H1 (cell line): ENCODE measurements around the gene SPOCK3. TPM values are rescaled to one million over a fixed set of nuclear protein-coding genes. Genes with fewer than 3 reads are reported as not detected.

Source experiments
- CTCF ChIA-PET: fragments of 300-600 bp; sonication (Branson Sonifier 250); formaldehyde crosslinking; loops from one replicate; lab custom pipeline; 2021; ENCODE audit not compliant: partially characterized antibody; lab: Charles Lee
- POLR2A ChIA-PET: fragments of 300-600 bp; sonication (Branson Sonifier 250); formaldehyde crosslinking; loops from one replicate; lab custom pipeline; 2021; ENCODE audit warnings: inconsistent platforms; ENCODE audit not compliant: partially characterized antibody; lab: Charles Lee
- DNase-seq, 2 experiments: peaks; one replicate each; pipeline versions ENCODE4 v3.0.0 to v3.0.0-alpha.2; 2010 to 2022; ENCODE audit warnings: low spot score in 2 of 2, low read depth in 1 of 2, mixed read lengths in 1 of 2
- FAIRE-seq: peaks from 2 replicates; lab custom pipeline; 2011; peaks lifted over from hg19 to GRCh38; lab: Jason Lieb, UNC
- H2AFZ ChIP-seq: 2 replicates; pipeline ENCODE4 v1.8.1; 2012; ENCODE audit warnings: low read length, inconsistent platforms
- H2AK5ac ChIP-seq: 2 replicates; pipeline ENCODE4 v1.6.1; 2013; ENCODE audit warnings: low read depth, low read length
- H2BK120ac ChIP-seq: replicated peaks from 2 replicates; pipeline ENCODE3; 2013; ENCODE audit warnings: low read depth, low read length, inconsistent platforms
- H2BK12ac ChIP-seq: 2 replicates; pipeline ENCODE4 v1.6.1; 2013; ENCODE audit warnings: low read depth, low read length
- H2BK15ac ChIP-seq: 2 replicates; pipeline ENCODE4 v1.6.1; 2013; ENCODE audit warnings: low read length
- H2BK20ac ChIP-seq: 2 replicates; pipeline ENCODE4 v1.6.1; 2013; ENCODE audit warnings: low read length
- H2BK5ac ChIP-seq: 2 replicates; pipeline ENCODE4 v1.6.1; 2013; ENCODE audit warnings: low read depth, low read length
- H3K14ac ChIP-seq: 2 replicates; pipeline ENCODE4 v1.6.1; 2013; ENCODE audit warnings: inconsistent platforms; ENCODE audit not compliant: insufficient read length
- H3K18ac ChIP-seq: 2 replicates; pipeline ENCODE4 v1.6.1; 2013; ENCODE audit warnings: low read length; ENCODE audit errors: extremely low read depth
- H3K23ac ChIP-seq: 2 replicates; pipeline ENCODE4 v1.6.1; 2013; ENCODE audit warnings: inconsistent platforms; ENCODE audit not compliant: insufficient read length
- H3K23me2 ChIP-seq: 2 replicates; pipeline ENCODE4 v1.6.1; 2013; ENCODE audit warnings: low read depth, low read length
- H3K27ac ChIP-seq: 2 replicates; pipeline ENCODE4 v1.6.1; 2011; ENCODE audit warnings: low read depth, low read length, inconsistent platforms
- H3K27me3 ChIP-seq, 4 experiments: replicated peaks in 1 of 4; 1 replicate in 1 of 4; 2 replicates in 3 of 4; pipeline versions ENCODE4 v1.6.1 to v1.8.1; 2011 to 2013; ENCODE audit warnings: low read length in 3 of 4, mild to moderate bottlenecking in 3 of 4, inconsistent platforms in 2 of 4, mixed read lengths in 2 of 4, moderate library complexity in 1 of 4; ENCODE audit not compliant: control insufficient read depth in 3 of 4, insufficient read depth in 3 of 4; ENCODE audit errors: extremely low read depth in 1 of 4
- H3K36me3 ChIP-seq, 4 experiments: 2 replicates each; pipeline versions ENCODE4 v1.6.1 to v1.8.1; 2011 to 2013; ENCODE audit warnings: mild to moderate bottlenecking in 4 of 4, low read length in 3 of 4, moderate library complexity in 2 of 4, control low read depth in 1 of 4, inconsistent platforms in 1 of 4; ENCODE audit not compliant: insufficient read depth in 4 of 4, control insufficient read depth in 2 of 4
- H3K4ac ChIP-seq: replicated peaks from 2 replicates; pipeline ENCODE3; 2013; ENCODE audit warnings: low read length, low read depth, mixed read lengths, inconsistent platforms; ENCODE audit not compliant: insufficient read length
- H3K4me1 ChIP-seq, 4 experiments: replicated peaks in 1 of 4; 1 replicate in 1 of 4; 2 replicates in 3 of 4; pipeline versions ENCODE4 v1.6.1 to v1.8.1; 2011 to 2013; ENCODE audit warnings: low read length in 3 of 4, inconsistent platforms in 2 of 4, mixed read lengths in 1 of 4; ENCODE audit not compliant: insufficient read depth in 4 of 4, control insufficient read depth in 3 of 4
- H3K4me2 ChIP-seq, 2 experiments: 2 replicates each; pipeline versions ENCODE4 v1.6.1 to v1.8.1; 2011 to 2013; ENCODE audit warnings: low read depth in 2 of 2, low read length in 2 of 2, control low read depth in 1 of 2, inconsistent platforms in 1 of 2, mild to moderate bottlenecking in 1 of 2; ENCODE audit not compliant: insufficient read depth in 1 of 2
- H3K4me3 ChIP-seq, 4 experiments: fragments of 200-600, 300-600 bp in 1 of 4; sonication (generic), shearing (Covaris generic), sonication (Bioruptor Twin) in 1 of 4; 2 replicates each; pipeline versions ENCODE4 v1.5.1 to v1.8.1; 2011 to 2016; ENCODE audit warnings: low read length in 4 of 4, low read depth in 3 of 4, control low read depth in 2 of 4, inconsistent platforms in 2 of 4, mild to moderate bottlenecking in 2 of 4, mixed read lengths in 1 of 4, moderate library complexity in 1 of 4; ENCODE audit not compliant: insufficient read depth in 2 of 4; ENCODE audit errors: extremely low read depth in 1 of 4
- H3K56ac ChIP-seq: replicated peaks from 2 replicates; pipeline ENCODE3; 2013; ENCODE audit warnings: low read depth, mild to moderate bottlenecking, mixed read lengths, low read length, inconsistent platforms; ENCODE audit not compliant: insufficient read length
- H3K79me1 ChIP-seq: 2 replicates; pipeline ENCODE4 v1.6.1; 2013; ENCODE audit warnings: low read depth, low read length, control low read depth
- H3K79me2 ChIP-seq, 2 experiments: 2 replicates each; pipeline versions ENCODE4 v1.6.1 to v1.8.1; 2012 to 2013; ENCODE audit warnings: low read length in 2 of 2, mild to moderate bottlenecking in 2 of 2, inconsistent platforms in 1 of 2; ENCODE audit not compliant: insufficient read depth in 2 of 2, control insufficient read depth in 1 of 2
- H3K9ac ChIP-seq, 4 experiments: replicated peaks in 1 of 4; 1 replicate in 1 of 4; 2 replicates in 3 of 4; pipeline versions ENCODE4 v1.6.1 to v1.8.1; 2011 to 2013; ENCODE audit warnings: low read depth in 3 of 4, low read length in 3 of 4, control low read depth in 2 of 4, mild to moderate bottlenecking in 2 of 4, moderate library complexity in 2 of 4, inconsistent platforms in 1 of 4; ENCODE audit errors: extremely low read depth in 1 of 4
- H3K9me3 ChIP-seq, 2 experiments: 2 replicates each; pipeline versions ENCODE4 v1.6.1 to v1.8.1; 2012 to 2013; ENCODE audit warnings: mild to moderate bottlenecking in 2 of 2, moderate library complexity in 2 of 2, control low read depth in 1 of 2, inconsistent platforms in 1 of 2, low read depth in 1 of 2, low read length in 1 of 2, mixed read lengths in 1 of 2; ENCODE audit not compliant: insufficient read depth in 2 of 2
- H4K20me1 ChIP-seq, 2 experiments: replicated peaks in 1 of 2; 2 replicates each; pipeline versions ENCODE3 to v1.8.1; 2011 to 2013; ENCODE audit warnings: inconsistent platforms in 2 of 2, low read length in 2 of 2, mild to moderate bottlenecking in 1 of 2; ENCODE audit not compliant: insufficient read depth in 2 of 2, control insufficient read depth in 1 of 2
- H4K5ac ChIP-seq: 2 replicates; pipeline ENCODE4 v1.6.1; 2013; ENCODE audit warnings: low read length, low read depth, mixed read lengths, inconsistent platforms; ENCODE audit not compliant: insufficient read length
- H4K8ac ChIP-seq: 2 replicates; pipeline ENCODE4 v1.8.0; 2013; ENCODE audit warnings: mild to moderate bottlenecking, moderate library complexity, low read length, inconsistent platforms; ENCODE audit not compliant: insufficient read depth; ENCODE audit errors: extremely low read depth
- H4K91ac ChIP-seq: replicated peaks from 2 replicates; pipeline ENCODE3; 2013; ENCODE audit warnings: low read length, mixed read lengths, inconsistent platforms; ENCODE audit not compliant: insufficient read length
- CEBPB ChIP-seq: IDR thresholded peaks from 2 replicates; pipeline ENCODE4 v1.6.1; 2012; ENCODE audit warnings: low read depth, low read length
- CHD2 ChIP-seq: IDR thresholded peaks from 2 replicates; pipeline ENCODE4 v1.6.1; 2012; ENCODE audit warnings: low read length, improper control_type of control experiment
- CTBP2 ChIP-seq: IDR thresholded peaks from 2 replicates; pipeline ENCODE4 v1.7.0; 2011; ENCODE audit warnings: borderline replicate concordance, mild to moderate bottlenecking, moderate library complexity, mixed read lengths, low read length; ENCODE audit not compliant: insufficient read depth, insufficient read length
- HDAC6 ChIP-seq: IDR thresholded peaks from one replicate; pipeline ENCODE4 v1.7.1; 2012; ENCODE audit warnings: low read depth, mild to moderate bottlenecking, inconsistent platforms, low read length, moderate library complexity
- POU5F1 ChIP-seq: IDR thresholded peaks from 2 replicates; pipeline ENCODE4 v1.6.1; 2011; ENCODE audit warnings: low read depth, mild to moderate bottlenecking, low read length, moderate library complexity
- RAD21 ChIP-seq, 2 experiments: IDR thresholded peaks in 1 of 2; conservative IDR thresholded peaks in 1 of 2; 2 replicates each; pipeline ENCODE4 v1.6.1; 2011; ENCODE audit warnings: low read depth in 2 of 2, low read length in 2 of 2, improper control_type of control experiment in 1 of 2, inconsistent platforms in 1 of 2, mild to moderate bottlenecking in 1 of 2, moderate library complexity in 1 of 2
- RFX5 ChIP-seq: IDR thresholded peaks from 2 replicates; pipeline ENCODE4 v1.6.1; 2011; ENCODE audit warnings: low read depth, low read length, improper control_type of control experiment, borderline replicate concordance
- SIN3A ChIP-seq, 2 experiments: IDR thresholded peaks in 1 of 2; conservative IDR thresholded peaks in 1 of 2; 2 replicates each; pipeline ENCODE4 v1.6.1; 2011 to 2012; ENCODE audit warnings: low read length in 2 of 2, improper control_type of control experiment in 1 of 2, low read depth in 1 of 2, mild to moderate bottlenecking in 1 of 2
- SUZ12 ChIP-seq: fragments of 200-600 bp; sonication (generic); IDR thresholded peaks from 2 replicates; pipeline ENCODE4 v1.6.1; 2012; ENCODE audit warnings: mild to moderate bottlenecking, inconsistent platforms, low read length, moderate library complexity, mixed read lengths
- TAF7 ChIP-seq: optimal IDR thresholded peaks from 2 replicates; pipeline ENCODE3; 2011; ENCODE audit warnings: low read depth, mild to moderate bottlenecking, inconsistent platforms, low read length, moderate library complexity, borderline replicate concordance
- YY1 ChIP-seq: IDR thresholded peaks from 2 replicates; pipeline ENCODE4 v1.6.1; 2011; ENCODE audit warnings: low read depth, mild to moderate bottlenecking, low read length
- WGBS, 2 experiments: shearing (Covaris generic) in 1 of 2; methylation state at CpG; one replicate each; pipeline versions ENCODE4 v1.1.6 to v1.1.7; 2013 to 2015; ENCODE audit warnings: low lambda C conversion rate in 2 of 2, mixed read lengths in 2 of 2, inconsistent platforms in 1 of 2, low coverage in 1 of 2, missing lambda C conversion rate in 1 of 2; ENCODE audit not compliant: insufficient replicate concordance in 2 of 2, insufficient coverage in 1 of 2, insufficient read length in 1 of 2; ENCODE audit errors: extremely low coverage in 1 of 2, missing lambda C conversion rate in 1 of 2; 5-methylcytosine and 5-hydroxymethylcytosine counted together
- polyA plus RNA-seq, 7 experiments: library from polyadenylated mRNA; depleted of rRNA in 3 of 7; stranded (reverse) in 5 of 7; unstranded in 2 of 7; fragments of >200 nt in 5 of 7; fragments of 200-250 nt in 2 of 7; gene quantifications; 1 replicate in 5 of 7; 2 replicates in 1 of 7; 4 replicates in 1 of 7; pipeline versions ENCODE4 v1.2.1 to v1.2.3, GENCODE V29; 2011 to 2013; ENCODE audit warnings: missing spikeins in 2 of 7, mixed read lengths in 2 of 7
- total RNA-seq: library from RNA; stranded (reverse); fragmentation: NEBNext Ultra II Directional; extraction: Animal tissue kit (Norgen Biotek cat#: 25700); gene quantifications from 2 replicates; pipeline ENCODE4 v1.2.1, GENCODE V29; 2021

Gene SPOCK3
- total and polyA plus RNA-seq, 2 of the 8 experiments (the other 6 are each of a cell fraction or from before 2014, with no cell fraction given) = 0.14 to 0.60 TPM

DNA sequence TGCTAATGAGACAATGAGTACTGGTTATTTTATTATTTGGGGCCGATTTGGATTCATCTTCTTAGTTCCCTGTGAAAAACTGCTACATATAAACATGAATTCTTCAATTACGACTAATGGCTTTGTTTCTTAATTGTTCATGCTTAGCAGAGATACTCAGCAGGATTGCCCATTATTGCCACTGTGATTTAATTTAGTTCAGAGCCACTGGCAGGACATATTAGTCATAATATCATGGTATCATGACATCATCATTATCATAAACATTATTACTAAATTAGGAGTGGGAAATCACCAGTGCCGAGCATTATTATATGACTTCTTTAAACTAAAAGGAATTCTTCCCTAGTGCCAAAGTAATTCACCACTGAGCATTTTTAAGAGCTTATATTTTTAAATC lies 201.4 kb downstream of the SPOCK3 start:
- no peaks in the 10 kb centered on the region for H3K79me2 ChIP-seq
- FAIRE-seq (no peak), DNase-seq (no peak)
- H3K23me2 ChIP-seq = no peaks in the 10 kb centered on the region
- H2BK12ac ChIP-seq = no peak overlapping the region
- H2BK15ac ChIP-seq = no peak overlapping the region
- no peak overlapping the region for H3K4me2 ChIP-seq
- H4K8ac ChIP-seq = no peak overlapping the region
- no peak overlapping the region for H2BK5ac ChIP-seq
- no peaks in the 10 kb centered on the region for H3K36me3 ChIP-seq
- ChIA-PET CTCF (interaction anchor here (1.4 kb wide), 1 partner anchor 11 kb away, joined by 6 read pairs; no protein-coding TSS in a partner anchor), POLR2A (no interaction called here)
- H3K27me3 ChIP-seq = no peaks in the 10 kb centered on the region
- no peak overlapping the region for H2AK5ac ChIP-seq
- H3K14ac ChIP-seq = no peak overlapping the region
- no peak overlapping the region for H2BK120ac ChIP-seq
- no peaks in the 10 kb centered on the region for H3K79me1 ChIP-seq
- no peaks in the 10 kb centered on the region for H4K20me1 ChIP-seq
- no peak overlapping the region for H2AFZ ChIP-seq
- H3K27ac ChIP-seq = no peak overlapping the region
- H3K23ac ChIP-seq = no peak overlapping the region
- no peak overlapping the region for H3K4me3 ChIP-seq
- H4K5ac ChIP-seq = no peak overlapping the region
- H4K91ac ChIP-seq = no peak overlapping the region
- no peak overlapping the region for H3K56ac ChIP-seq
- H3K4ac ChIP-seq = no peak overlapping the region
- no peak overlapping the region for H3K18ac ChIP-seq
- no peak overlapping the region for H3K9ac ChIP-seq
- no peaks in the 10 kb centered on the region for H3K4me1 ChIP-seq
- 94% methylated on average over 3 of the region's 3 CpGs; no CpG with 5 or more reads in 1 of the 2 experiments for WGBS, 2 experiments
- H3K9me3 ChIP-seq = no peaks in the 10 kb centered on the region
- H2BK20ac ChIP-seq = no peak overlapping the region
- TF ChIP-seq CTBP2 (no peak), RAD21 (IDR thresholded peaks at IDR 0.05 in 1 of 2, conservative IDR thresholded peaks at IDR 0.05 in 1 of 2; ENCODE audit: low read depth in 2 of 2, low read length in 2 of 2) (no peak), RFX5 (no peak), HDAC6 (no peak), SIN3A (conservative IDR thresholded peaks at IDR 0.05 in 1 of 2, IDR thresholded peaks at IDR 0.05 in 1 of 2; ENCODE audit: low read depth in 1 of 2, low read length in 2 of 2) (no peak), CEBPB (no peak), POU5F1 (no peak), SUZ12 (no peak), YY1 (no peak), TAF7 (no peak), CHD2 (no peak)
